ENCODE measurements around the gene NPAS3. TPM values are rescaled to one million over a fixed set of nuclear protein-coding genes. Genes with fewer than 3 reads are reported as not detected.

NPAS3 gene
- polyA plus RNA-seq, 4 donors, result 8.5 to 11.0 (median 10.7) TPM

DNA sequence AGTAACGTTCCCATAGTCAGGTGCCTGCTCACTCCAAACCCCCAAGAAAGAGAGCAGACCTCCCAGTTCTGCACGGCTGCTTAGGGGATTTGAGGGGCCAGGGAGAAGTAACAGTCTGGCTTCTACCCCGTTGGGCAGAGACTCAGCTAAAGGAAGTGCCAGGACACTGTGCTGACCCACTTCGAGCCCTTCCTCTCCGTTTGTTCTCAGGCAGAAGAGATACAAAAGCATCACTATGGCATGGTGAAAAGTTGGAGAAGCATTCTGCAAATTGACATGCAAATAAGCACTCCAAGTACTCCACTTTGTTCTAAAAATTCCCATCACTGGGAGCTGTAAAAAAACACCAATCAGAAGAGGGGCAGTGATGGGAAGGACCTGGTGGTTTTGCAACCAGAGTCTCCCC, 773.1 kb downstream of the NPAS3 start:
- DNase-seq (ENCODE audit: low read depth in 4 of 4, low spot score in 3 of 4), result no peak

DNA sequence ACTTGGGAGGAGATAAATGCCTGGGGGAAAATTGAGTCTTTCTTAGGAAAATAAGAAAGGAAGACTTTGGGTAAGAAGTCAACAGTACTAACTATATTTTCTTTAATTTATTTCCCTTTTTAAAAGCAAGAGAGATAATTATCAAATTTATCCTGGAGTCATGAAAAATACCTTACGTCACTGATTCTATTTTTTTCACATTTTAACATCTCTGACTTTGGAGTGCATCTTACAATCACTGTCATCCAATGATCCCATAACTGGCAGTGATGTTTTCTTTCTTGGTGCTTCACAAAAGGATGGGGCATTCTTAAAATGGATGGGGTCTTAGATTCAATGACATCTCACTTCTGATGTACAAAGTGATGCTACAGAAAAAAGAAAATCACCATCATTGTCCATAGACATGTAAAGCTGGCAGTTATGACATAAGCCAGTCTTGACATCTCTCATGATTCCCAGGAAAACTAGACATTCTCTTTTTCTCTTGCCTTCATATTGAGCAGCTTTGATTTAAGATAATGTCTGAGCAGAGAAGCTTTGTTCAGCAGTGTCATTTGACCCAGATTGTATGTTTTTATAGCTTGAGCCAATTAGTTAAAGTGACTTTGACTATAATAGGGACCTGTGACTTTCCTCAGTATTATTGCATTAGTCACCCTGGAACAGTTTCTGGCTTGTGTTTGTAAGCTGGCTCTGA, 776.0 kb downstream of the NPAS3 start:
- no peak for DNase-seq (ENCODE audit: low read depth in 4 of 4, low spot score in 3 of 4)

DNA sequence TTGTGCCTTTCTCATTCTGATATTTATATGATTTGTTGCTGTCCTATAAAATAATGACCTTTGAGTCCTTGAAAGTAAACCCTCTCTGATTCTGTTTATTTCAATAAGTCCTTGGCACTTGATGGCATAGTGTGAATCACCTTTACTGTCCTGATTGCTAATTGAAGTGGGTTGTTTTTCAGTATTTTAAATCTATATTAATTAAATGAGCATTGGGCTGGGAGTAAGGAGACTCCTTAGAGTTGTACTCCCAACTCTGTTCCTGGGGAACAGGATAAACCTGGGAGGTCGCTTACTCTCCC, 776.5 kb downstream of the NPAS3 start:
- no peak for DNase-seq (ENCODE audit: low read depth in 4 of 4, low spot score in 3 of 4)

DNA sequence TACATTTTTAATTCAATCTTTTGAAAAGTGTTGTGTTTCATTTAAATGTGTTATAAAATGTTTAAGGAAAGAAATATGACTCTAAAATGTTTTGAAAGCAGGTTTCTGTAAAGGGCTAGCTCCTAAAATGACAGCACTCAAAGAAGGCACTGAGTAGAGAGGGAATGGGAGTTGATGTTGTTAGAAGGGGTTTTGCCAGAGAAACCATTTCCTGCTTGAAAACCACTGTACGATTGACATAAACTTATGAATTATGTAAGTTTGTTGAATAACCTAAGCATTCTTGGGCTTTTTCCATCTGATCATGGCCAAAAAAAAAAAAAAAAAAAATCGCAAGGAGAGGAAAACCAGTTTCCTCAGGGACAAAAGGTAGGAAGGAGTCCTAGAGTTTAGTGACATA, 778.2 kb downstream of the NPAS3 start:
- no peak for DNase-seq (ENCODE audit: low read depth in 4 of 4, low spot score in 3 of 4)

DNA sequence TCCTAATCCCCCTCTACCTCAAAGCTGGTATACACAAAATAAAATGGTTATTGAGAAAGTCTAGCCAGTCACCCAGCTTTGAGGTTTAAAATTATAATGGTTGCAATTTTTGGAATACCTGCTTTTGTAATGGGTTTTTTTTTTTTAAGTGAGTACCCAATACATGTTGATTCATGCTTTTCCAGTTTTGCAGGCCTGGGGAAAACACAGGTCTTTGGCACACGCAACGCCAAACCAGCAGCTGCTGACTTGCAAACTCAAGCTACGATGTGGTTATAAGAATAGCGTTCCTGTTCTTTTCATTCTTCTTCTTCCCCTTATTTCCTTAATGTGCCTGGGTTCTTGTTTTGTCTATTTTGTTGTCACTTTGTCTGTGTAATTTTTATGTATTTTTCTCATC, 779.2 kb downstream of the NPAS3 start:
- no peak for DNase-seq (ENCODE audit: low read depth in 4 of 4, low spot score in 3 of 4)

DNA sequence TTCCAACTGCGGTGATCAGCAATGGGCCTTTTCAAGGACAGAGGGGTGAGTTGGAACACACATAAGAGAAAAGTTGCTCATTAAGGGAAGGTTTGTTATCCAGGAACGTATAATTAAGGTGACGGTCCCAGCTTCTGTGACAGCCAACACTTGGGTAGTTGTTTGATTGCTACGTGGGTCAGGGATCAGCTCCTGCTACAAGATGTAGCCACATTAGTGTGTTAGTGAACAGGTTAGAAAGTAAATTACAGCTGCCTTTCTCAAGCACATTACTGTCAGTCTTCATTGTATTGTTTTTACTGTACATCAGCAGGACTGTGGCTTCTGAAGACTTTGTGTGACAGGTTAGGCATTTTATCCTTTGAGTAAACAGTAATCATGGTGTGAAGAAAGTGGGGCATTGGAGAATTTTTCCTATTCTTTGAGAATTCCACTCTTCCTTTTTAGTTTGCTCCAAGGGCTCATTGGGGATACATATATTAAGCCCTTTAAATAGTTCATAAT, 781.7 kb downstream of the NPAS3 start:
- no peak for DNase-seq (ENCODE audit: low read depth in 4 of 4, low spot score in 3 of 4)

DNA sequence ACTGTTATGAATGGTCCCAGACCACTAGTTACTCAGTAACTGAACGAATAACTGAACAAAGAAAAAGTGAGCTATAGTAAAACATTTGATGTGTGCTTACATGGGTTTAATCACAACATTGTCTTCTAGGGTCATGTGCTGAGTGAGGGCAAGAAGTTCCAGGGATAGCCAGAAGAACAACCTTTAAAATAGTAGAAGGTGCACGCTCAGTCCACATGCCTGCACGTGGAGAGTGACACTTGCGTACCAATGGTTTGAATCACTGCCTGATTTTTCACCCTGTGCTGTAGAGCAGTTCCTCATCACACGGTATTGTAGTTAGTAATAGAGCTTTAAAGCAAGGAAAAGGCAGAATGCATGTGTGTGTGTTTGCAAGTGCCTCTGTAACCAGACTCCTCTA, 788.0 kb downstream of the NPAS3 start:
- no peak for DNase-seq (ENCODE audit: low read depth in 4 of 4, low spot score in 3 of 4)

DNA sequence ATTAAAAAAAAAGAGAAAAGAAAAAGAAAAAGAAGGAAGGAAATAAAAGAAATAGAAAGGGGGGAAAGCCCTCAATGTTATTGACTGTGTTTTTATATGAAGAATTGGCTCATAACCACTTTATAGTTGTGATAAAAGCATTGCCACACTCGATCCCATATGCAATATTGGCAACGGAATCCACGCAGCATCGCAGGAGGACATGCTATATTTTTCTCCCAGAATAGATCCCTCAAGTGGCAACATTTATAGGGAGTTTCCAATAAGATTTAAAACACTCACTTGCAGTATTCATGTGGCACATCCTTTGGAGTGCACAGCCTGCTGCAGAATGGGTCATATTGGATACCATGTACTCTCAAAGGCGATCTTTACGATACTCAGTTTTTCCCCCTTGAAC, 788.9 kb downstream of the NPAS3 start:
- no peak for DNase-seq (ENCODE audit: low read depth in 4 of 4, low spot score in 3 of 4)

DNA sequence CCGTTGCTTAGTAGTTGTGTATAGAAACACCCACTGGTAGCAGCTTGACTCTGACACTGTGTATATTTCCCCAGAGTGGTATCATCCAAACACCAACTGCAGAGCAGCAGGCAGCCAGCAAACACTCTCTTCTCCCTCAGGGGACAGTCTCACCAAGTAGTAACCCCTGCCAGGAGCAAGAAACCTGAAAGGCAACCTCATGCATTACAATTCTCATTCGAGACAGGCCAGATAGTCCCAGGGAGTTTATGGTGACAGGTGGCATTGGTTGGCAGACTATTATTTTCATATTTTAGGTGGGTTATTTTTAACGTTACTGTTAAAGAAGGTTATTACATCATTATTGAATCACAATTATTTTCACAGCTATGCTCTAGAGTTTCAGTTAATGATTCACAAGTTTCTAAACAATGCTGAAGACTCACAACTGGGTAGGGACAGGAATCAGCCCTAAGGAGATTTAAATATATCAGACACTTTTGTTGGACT, 789.4 kb downstream of the NPAS3 start:
- DNase-seq (ENCODE audit: low read depth in 4 of 4, low spot score in 3 of 4), result no peak

DNA sequence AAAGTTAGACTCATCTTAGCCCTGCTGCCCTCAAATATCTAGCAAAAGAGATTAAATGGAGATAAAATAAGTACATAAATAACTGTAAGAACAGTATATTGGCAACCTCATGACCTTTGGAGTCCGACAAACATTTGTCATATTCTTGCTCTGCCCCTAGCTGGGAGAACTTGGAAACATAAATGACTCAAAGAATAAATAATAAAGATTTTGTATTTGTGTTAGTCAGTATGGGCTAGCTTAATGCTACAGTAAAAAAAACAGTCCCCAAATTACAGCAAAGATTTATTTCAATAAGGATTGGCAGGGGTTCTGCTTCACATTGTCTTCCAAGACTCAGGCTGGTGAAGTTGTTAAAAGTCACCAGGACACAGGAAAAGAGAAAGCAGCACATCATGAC, 791.5 kb downstream of the NPAS3 start:
- no peak for DNase-seq (ENCODE audit: low read depth in 4 of 4, low spot score in 3 of 4)

DNA sequence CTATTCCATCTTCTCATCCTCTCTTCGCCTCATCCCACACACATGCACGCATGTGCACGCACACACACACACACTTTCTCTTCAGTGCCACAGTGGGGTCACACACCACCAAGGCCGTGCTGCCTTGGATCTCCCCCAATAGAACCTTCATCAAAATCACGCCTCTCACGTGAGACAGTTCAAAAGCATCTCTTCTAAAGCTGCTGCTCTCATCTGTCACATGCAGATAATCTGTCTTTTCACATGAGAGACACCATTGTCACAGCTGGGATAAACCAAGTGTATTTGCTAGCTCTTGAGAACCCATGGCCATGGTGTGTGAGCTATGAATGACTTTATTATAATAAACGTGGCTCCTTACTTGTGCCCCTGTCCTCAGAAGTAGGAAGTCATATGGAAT, 793.5 kb downstream of the NPAS3 start:
- DNase-seq (ENCODE audit: low read depth in 4 of 4, low spot score in 3 of 4), result no peak

DNA sequence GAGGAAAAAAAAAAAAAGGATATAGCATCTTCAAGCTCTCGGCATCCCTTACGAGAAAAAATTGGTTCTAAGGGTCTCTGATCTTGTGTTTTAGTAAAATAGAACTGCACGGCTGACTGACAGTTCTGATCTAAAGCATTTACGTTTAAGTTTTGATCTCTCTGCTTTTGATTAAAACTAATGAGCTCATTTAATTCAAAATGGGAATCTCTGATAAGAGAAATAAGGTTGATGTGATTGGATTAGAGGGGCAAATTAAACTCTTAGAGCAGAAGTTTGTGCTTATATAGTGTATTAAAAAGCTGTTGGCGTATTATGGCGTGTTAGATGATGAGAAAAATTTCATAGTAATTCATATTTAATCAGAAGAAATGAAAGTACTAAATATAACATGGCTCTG, 794.6 kb downstream of the NPAS3 start:
- DNase-seq (ENCODE audit: low read depth in 4 of 4, low spot score in 3 of 4), result no peak

DNA sequence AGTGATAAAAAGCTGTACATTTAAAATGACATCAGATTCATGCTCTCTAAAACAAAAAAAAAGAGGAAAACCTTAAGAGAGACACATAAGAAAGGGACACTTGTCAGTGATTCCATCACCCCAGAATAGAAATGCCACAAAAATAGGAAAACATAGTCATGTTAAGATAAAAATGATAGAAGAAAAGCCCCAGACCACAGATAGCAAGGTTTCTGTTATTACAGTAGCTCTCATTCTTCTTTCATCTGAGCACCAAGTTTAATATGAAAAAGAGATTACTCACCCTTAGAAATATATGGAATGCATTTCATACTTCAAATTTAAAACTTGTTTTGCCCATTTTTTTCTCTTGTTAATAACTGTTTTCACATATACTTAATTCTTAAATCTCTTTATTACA, 795.0 kb downstream of the NPAS3 start:
- no peak for DNase-seq (ENCODE audit: low read depth in 4 of 4, low spot score in 3 of 4)

DNA sequence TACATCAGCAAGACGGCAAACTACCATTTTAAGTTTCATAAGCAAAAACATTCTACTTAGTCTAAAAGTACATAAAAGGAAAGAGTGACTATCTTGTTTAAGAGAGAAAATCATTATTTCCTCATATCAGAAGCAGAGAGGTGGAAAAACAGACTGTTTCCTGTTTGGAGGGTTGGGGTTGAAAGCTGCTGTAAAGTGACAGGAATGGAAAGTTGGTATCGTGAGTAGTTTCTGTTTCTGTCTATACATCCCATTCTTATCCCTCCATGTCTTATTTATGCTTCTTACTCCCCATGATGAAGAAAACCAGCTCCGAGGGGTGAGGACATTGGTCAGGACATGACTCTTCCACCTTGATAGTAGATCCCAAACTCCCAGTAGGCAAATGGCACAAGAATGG, 795.7 kb downstream of the NPAS3 start:
- DNase-seq (ENCODE audit: low read depth in 4 of 4, low spot score in 3 of 4), result no peak

DNA sequence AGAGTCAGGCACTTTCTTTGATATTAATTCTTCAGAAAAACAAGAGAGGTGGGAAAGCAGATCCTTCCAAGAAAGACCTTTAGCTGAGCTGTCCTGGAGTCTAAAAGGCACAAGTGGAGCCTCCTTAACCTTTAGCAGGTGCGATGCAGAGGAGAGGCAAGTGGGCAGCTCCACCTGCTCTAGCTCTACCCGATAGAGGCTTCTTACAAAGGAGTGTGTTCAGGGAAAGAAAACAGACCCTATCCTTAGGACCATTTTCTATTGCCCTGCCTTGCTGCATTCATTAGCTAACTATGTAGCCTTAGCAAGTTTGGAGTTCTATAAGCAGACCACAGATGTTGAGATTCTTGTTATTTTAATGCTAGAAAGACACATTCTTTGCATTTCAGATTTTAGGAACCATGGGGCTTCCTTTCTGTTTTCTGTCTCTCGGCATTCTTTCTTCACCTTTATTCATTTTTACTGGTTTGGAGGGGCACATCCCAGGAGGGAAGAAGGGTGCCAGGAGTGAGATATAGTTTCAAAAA, 797.7 kb downstream of the NPAS3 start:
- no peak for DNase-seq (ENCODE audit: low read depth in 4 of 4, low spot score in 3 of 4)

DNA sequence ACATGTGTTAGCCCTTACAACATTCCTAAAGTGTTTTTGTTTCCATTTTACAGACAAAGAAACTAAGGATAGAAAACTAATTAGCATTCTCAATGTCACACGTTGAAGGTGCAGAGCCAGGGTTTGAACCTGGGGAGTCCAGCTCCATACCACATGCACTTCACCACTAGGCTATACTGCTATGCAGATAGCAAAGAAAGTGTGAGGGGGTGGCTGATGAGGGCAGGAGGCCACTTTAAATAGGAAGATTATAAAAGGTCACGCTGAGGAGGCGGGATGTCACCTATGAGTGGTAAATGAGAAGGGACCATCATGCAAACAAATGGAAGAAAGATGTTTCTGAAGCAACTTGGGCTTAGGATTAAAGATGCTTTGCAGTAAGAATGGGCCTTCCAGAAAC, 798.3 kb downstream of the NPAS3 start:
- DNase-seq (ENCODE audit: low read depth in 4 of 4, low spot score in 3 of 4), result no peak

DNA sequence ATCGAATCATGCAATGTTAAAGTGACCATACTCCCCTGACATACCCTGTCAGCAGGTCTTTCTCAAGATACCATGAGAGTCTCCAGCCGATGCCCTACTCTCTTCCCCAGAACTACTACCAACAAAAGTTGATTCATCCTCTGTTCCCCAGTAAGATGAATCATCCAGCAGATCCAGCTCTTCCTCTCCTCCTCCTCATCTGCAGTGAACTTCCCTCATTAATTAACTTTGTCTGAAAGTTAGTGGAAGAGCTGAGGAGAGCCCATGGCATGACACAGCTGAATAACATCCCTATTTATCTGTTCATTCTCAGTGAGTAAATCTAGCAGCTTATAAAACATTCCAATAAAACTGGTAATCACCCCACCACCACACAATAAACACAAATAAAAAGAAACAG, 798.8 kb downstream of the NPAS3 start:
- DNase-seq (ENCODE audit: low read depth in 4 of 4, low spot score in 3 of 4), result no peak

DNA sequence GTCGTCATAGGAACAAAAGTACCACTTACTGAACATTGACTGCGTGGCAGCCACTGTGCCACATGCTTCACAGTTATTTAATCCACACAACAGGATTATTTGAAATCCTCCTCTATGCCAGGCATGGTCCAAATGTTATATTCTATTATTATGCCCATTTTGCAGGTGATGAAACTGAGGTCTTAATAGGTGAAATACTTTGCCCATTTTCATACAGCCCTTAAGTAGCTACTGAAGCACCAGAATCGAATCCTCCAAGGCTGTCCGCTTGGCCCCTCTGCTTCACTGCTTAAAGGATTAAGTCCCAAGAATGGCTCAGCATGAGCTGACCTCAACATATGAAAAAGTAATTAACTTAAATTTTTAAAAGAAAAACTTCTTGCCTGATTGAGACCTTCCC, 799.4 kb downstream of the NPAS3 start:
- no peak for DNase-seq (ENCODE audit: low read depth in 4 of 4, low spot score in 3 of 4)

DNA sequence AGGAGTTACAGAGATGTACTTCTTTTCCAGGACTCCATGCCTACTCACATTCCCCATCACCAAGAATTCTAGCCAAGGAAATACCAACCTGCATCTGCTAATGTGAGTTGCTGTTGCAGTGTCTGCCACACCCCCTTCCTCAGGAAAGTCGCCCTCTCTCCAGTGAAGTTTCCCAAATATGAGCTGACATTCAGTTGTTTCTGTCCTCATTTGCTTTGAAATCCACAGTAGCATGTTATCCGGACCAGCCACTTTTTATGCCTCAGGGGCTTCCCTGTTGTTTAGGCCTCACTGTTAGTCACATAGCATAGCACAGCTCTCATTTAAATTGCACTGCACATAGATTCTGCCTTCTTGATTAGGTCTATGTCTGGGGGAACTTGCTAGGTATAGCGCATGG, 799.8 kb downstream of the NPAS3 start:
- no peak for DNase-seq (ENCODE audit: low read depth in 4 of 4, low spot score in 3 of 4)

DNA sequence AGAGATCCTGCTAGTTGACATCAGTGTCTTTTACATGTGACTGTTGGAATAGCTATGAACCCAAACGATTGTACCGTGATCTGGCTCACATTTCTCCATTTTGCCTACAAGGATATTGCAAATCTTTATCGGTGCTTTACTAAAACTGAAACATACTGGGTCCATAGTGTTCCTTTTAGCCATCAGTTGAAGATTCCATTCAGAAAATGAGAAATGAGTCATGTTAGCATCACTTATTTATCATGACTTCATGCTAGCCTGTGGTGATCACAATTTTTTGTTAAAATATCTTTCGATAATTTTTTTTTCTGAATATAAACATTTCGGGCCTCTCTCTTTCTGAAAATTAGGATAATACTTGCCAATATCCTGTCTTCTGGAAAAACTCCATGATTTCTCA, 801.9 kb downstream of the NPAS3 start:
- no peak for DNase-seq (ENCODE audit: low read depth in 4 of 4, low spot score in 3 of 4)

DNA sequence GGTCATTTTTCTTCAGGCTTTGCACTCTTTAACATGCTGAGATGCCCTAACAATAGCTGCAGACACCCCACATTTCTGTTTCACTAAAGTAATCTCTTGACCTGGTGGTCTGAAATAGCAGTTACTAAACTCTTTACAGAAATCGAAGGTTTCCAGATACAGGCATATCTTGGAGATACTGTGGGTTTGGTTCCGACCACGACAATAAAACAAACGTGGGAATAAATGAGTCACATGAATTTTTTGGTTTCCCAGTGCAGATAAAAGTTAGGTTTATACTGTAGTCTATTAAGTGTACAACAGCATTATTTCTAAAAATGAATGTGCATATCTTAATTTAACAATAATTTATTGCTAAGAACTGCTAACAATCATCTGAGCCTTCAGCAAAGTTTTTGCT, 803.5 kb downstream of the NPAS3 start:
- DNase-seq (ENCODE audit: low read depth in 4 of 4, low spot score in 3 of 4), result no peak

DNA sequence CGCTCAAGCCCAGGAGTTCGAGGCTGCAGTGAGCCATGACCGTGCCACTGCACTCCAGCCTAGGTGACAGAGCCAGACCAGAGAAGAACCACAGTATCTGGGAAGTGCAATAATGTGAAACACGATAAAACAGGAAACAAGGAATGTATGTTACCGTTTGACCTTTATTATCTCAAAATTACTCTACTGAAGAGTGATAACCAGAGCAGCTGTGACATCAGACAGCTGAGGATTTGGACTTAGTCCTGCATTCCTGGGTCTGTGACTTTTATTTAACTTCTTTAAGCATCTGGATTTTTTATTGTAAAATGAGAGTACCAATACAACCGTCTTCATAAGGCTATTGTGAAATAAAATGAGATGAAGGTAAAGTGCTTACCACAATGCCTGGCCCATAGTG, 806.5 kb downstream of the NPAS3 start:
- DNase-seq (ENCODE audit: low read depth in 4 of 4, low spot score in 3 of 4), result no peak

DNA sequence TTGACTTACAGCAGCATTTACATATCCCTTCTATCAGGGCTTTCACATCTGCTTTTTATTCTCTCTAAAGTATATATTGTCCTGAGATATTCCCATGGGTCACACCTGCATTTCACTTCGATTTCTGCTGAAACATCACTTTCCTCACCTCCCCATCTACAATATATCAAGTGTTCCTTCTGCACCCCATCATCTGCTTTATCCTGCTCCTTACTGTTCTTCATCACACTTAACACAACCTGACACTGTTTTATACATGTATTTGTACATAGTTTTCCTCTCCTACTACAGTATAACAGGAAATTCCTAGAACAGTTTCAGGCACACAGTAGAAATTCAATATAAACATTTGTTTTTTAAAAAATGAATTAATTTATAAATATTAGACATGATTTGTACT, 809.1 kb downstream of the NPAS3 start:
- no peak for DNase-seq (ENCODE audit: low read depth in 4 of 4, low spot score in 3 of 4)
